Medulla oblongata (tissue), 1 donor: Measurements from ENCODE around the gene ERCC6L.

Experiments
- DNase-seq: peaks from one replicate; pipeline ENCODE4 v3.0.0-alpha.2; 2015; ENCODE audit errors: extremely low spot score

The ERCC6L gene, protein sequence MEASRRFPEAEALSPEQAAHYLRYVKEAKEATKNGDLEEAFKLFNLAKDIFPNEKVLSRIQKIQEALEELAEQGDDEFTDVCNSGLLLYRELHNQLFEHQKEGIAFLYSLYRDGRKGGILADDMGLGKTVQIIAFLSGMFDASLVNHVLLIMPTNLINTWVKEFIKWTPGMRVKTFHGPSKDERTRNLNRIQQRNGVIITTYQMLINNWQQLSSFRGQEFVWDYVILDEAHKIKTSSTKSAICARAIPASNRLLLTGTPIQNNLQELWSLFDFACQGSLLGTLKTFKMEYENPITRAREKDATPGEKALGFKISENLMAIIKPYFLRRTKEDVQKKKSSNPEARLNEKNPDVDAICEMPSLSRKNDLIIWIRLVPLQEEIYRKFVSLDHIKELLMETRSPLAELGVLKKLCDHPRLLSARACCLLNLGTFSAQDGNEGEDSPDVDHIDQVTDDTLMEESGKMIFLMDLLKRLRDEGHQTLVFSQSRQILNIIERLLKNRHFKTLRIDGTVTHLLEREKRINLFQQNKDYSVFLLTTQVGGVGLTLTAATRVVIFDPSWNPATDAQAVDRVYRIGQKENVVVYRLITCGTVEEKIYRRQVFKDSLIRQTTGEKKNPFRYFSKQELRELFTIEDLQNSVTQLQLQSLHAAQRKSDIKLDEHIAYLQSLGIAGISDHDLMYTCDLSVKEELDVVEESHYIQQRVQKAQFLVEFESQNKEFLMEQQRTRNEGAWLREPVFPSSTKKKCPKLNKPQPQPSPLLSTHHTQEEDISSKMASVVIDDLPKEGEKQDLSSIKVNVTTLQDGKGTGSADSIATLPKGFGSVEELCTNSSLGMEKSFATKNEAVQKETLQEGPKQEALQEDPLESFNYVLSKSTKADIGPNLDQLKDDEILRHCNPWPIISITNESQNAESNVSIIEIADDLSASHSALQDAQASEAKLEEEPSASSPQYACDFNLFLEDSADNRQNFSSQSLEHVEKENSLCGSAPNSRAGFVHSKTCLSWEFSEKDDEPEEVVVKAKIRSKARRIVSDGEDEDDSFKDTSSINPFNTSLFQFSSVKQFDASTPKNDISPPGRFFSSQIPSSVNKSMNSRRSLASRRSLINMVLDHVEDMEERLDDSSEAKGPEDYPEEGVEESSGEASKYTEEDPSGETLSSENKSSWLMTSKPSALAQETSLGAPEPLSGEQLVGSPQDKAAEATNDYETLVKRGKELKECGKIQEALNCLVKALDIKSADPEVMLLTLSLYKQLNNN

DNA sequence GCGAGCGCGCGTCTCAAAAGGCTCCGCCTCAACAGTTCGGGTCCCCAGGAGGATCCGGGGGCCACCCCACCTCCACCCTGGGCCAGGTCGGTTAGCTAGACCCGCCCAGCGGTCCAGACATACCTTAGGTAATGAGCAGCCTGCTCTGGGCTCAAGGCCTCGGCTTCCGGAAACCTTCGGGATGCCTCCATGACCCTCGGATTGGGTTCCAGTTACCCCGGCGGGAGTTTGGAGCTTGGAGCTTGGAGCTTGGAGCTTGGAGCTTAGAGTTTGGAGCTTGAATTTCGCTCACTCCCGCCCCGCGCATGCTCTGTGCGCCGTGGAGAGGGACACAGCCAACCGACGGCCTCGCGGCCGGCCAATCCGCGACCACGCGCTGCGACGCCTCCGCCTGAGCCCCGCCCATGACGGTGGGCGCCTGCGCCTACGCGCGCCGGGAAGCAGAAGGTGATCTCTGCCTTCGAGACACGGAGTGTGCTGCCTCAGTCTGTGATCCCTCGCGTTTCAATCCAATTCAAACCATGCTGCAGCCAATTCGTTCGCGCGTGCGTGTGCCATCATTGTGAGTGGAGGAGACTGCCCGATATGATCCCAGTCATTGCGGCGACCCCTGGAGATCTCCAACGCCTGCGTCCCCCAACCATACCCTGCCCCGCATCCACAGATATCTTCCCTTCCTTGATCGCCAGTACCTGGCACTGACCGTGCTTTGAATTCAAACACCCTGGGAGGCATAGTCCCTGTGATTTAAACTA lies at the start of gene ERCC6L:
Gene ERCC6L, minus strand, starts transcription at position 307 of the 755 bp plus-strand sequence. Its CDS starts 116 bp downstream, at position 191.
- DNase-seq = peak; percentile 80

DNA sequence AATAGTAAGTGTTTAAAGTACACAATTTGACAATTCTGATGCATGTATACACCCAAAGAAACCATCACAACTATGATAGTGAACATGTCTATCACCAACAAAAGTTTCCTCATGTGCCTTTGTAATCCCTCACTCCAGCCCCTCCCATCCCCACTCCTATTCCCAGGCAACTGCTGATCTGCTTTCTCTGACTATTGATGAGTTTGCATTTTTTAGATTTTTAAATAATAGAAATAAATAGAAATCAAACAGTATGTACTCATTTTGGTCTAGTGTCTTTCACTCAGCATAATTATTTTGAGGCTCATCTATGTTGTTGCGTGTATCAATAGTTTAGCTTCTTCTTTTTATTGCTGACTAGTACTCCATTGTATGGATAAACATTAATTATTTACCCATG lies 43.5 kb upstream of the ERCC6L start:
- no peak for DNase-seq

DNA sequence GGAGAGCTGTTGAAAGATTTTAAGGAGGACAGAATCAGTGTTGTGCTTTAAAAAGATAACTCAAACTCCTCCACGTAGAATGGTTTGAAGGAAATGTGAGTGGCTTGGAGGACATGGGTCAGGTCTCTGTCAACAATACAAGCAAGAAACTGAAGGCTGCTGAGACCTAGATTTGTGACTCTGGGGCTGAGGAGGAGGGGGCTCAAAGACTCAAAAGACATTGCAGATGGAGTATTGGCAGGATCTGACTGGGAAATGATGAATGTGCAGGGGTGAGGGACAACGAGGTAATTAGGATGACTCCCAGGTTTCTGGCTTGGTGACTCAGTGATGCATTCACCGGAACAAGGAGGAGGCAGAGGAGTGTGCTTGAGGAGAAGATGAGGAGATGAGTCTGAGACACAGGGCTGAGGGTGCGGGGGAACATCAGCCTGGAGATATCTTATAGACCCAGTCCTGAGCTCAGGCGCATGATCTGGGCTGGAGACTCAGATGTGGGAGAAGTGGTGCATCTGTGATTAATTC lies 41.6 kb upstream of the ERCC6L start:
- no peak for DNase-seq

DNA sequence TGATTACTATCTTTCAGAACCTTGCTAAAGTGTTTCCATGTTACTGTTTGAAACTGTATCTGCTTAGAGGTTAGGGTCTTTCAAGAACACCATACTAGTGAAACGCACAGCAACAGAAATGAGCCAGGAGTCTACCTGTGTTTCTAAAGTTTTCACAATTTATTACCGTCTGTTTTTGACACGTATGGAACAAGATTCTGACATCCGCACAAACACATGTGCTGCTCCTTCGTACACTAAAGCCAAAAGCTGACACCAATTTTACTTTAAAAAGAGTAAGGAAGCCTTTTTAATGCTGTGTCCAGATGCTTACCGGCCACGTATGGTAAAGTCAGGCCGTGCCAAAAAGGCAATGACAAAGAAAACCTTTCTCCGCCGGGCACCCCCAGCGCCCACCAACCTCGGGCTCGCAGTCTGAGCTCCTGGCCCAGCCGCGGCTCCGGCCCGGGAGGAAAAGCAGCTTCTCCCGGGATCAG lies 37.7 kb upstream of the ERCC6L start:
- DNase-seq = peak; percentile 2

DNA sequence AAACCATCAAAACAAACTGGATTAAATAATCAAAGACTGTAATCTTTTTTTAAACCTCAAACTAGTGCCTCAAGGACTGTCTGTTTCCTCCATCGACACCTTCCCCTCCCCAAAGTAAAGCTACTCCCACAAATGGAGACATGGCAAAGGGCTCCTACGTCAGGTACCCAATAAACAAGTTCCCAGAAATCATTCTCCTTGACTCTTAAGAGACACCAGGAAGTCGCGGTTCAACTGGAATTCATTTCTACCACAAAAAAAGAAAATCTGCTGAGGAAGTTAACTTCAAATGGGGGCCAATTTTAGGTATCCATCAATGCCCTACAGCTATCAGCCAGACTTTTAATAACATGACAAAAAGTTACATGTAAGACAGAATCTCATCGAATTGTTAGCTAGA lies 35.7 kb upstream of the ERCC6L start:
- DNase-seq = no peak

DNA sequence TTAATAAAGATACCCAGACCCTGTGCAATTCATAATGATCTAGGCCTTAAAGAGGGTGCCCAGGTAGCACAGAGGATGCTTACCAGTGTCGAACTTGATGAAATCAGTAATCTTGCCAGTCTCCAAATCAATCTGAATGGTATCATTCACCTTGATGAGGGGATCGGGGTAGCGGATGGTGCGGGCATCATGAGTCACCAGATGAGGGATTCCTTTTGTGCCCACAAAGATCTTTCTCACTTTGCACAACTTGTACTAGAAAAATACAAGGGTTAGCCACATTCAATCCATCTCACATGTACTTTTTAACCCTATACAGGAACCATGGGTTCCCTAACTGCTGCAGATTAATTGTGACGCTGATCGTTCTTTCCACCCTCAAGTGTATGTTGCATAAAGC lies 34.9 kb upstream of the ERCC6L start:
- DNase-seq = no peak

DNA sequence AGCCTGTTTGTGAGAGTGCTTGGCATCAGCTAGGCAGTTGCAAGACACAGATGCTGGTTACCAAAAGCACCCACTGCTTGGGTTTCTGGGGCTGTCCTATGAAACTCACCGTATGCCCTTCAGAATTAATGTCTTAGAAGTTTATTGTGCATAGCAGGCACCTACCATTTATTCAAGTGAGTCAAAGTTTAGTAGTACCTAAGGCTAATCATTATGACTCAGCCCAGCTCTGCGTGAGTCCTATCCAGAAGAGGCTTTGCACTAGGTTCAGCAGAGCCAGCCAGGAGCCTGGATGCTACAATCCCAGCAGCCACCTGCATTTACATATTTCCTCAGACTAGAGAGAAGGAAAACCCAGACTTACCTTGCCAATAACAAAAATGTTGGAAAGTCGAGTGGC lies 34.0 kb upstream of the ERCC6L start:
- no peak for DNase-seq

DNA sequence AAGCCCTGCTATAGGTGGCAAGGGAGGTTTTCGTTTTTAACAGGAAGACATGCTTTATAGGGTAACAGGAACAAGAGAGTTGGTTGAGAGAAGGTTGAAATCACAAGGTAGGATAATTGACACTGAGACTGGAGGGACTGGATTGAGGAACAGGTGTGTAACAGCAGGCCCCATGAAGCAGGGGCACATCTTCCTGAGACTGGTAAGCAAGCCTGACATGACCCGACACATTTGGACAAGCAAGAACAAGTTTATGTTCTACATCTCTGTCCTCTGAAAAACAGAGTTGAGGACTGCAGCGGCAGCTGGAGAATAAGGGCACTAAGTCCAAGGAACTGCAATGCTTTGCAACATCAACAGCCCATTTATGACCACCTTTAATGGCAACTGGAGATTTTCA lies 33.0 kb upstream of the ERCC6L start:
- no peak for DNase-seq

DNA sequence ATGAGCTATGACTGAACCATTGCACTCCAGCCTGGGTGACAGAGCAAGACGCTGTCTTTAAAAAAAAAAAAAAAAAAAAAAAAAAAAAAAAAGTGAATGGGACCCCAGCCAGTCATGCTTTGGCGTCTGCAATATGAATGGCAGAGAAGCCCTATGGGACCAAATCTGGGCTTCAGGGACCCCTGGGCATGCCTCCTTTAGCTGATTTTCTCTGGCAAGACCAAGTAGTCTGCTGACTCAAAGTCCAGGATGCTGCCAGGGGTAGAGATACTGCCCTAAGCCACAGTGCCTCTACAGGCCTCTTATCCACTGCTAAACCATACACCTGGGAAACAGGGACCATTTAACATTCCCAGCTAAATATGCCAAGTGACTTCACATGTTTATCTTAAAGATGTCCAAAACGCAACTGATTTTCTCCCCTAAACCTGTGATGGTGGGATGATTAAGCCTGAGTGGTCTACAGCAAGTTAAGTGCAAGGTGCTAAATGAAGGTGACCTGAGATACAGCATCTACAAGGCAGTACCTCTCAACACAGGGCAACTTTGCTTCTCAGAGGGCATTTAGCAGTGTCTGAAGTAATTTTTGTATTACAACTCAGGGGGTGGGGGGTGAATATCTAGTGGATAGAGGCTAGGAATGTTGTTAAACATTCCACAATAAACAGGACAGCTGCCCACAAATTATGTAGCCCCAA lies 32.4 kb upstream of the ERCC6L start:
- no peak for DNase-seq

DNA sequence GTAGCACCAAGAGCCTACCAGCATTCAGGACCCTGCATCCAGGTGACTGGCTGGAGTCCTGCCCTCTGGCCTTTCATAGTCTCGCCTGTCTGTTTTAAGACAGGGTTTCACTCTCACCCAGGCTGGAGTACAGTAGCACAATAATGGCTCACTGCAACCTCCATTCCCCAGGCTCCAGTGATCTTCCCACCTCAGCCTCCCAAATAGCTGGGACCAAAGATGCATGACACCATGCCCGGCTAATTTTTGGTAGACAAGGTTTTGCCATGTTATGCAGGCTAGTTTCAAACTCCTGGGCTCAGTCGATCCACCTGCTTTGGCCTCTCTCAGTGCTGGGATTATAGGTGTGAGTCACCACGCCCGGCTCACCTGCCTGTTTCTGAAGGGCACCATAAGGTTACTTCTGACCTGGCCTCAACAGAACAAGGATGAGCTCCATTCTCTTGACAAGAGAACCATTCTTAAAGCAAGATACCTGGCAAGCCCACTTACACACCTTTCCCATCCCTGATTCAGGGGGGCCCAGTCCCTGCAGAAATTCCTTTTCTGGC lies 31.6 kb upstream of the ERCC6L start:
- DNase-seq = no peak

DNA sequence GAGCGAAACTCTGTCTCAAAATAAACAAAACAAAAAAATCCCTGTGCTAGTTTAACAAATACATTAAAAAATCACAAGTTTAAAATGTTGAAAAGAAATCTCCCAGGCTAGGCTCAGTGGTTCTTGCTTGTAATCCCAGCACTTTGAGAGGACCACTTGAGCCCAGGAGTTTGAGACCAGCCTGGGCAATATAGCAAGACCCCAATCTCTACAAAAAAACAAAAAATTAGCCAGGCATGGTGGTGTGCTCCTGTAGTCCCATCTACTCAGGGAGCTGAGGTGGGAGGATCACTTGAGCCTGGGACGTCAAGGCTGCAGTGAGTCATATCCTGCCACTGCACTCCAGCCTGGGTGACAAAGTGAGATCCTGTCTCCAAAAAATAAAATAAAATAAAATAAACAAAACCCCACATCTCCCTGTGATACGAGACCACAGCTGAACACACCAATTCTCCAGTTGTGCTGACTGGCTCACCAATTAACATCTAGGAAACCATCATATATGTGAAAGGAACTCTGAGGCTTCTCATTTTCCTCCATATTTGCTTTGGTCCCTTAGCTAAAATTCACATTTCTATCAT lies 30.9 kb upstream of the ERCC6L start:
- no peak for DNase-seq

DNA sequence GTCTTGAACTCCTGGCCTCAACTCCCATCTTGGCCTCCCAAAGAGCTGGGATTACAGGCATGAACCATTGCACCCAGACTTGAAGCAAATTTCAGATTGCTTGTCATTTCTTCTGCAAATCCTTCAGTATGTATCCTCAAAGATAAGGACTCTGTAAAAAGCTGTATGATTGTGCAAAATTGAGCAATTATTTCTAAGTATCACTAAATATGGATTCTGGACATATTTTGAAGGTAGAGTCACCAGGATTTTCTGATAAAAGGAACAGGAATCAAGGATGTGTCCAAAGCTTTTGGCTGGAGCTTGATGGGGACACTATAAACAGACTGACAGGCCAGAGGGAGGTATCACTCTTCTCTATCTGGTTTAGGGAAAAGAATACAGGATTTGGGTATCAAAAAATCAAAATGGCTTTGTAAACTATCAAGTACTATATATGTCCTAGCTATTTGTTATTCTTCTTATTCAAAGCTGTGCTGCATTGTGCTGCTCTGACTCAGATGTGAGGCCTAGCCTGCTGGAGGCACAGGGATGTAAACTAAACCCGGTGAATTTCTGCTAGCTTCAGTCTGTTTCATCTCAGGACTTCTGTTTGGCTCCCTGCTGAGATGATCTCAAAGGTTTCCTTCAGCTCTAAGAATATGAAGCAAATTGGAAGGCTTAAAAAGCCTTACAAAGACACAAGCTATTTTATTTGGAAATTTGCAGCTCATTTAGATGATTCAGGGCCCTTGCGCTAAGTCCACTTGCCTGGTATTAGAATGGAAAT lies 30.0 kb upstream of the ERCC6L start:
- no peak for DNase-seq

DNA sequence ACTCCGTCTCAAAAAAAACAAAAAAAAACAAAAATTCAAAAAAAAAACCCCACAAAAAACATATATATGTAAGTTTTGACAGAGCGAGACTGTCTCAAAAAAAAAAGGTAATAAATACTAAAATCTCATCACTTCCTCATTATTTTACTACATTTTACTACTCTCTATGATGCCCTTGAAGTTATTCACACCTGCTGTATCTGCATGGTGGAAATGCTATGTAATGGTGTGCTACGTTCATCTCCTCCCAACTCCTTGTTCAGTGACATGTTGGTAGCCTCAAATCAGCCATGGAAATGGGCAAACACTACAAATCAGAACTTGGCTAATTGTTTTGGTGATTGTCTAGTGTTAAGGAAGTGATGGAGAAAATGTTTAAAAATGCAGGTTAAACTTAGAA lies 26.4 kb upstream of the ERCC6L start:
- no peak for DNase-seq

DNA sequence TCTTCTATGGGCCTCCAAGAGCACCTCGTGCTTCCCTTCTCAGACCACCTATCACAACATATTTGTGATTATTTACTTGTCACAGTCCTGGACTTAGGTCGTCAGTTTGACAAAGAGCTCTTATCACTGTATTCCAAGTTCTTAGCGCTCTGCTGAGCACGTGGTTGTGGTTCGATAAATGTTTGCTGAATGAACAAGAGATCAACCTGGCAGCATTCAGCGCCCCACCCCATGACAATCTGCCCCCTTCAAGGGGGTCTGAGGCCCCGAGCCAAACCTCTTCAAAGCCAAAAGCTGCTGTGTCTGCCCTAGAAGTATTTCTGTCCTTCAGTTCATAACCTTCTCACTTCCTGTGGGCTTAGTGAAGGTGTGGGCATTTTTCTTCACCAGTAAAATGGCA lies 23.2 kb upstream of the ERCC6L start:
- DNase-seq = no peak

DNA sequence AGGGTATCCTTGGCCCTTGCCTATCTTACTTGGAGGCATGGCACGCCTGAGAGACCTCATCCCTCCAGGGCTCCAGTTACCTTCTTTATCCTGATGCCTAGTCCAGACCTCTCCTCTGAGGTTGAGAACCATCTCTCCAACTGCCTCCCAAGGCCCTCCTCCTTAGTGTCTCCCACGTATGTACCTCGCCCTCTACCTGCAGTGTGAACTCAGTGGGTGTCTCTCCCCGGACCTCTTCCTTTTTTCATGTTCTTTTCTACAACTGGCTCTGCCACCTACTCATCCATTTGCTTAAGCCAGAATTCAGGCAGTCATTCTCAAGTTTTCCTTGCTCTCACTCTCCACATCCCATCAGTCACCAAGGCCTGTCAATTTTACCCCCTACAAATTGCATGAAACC lies 21.6 kb upstream of the ERCC6L start:
- no peak for DNase-seq

DNA sequence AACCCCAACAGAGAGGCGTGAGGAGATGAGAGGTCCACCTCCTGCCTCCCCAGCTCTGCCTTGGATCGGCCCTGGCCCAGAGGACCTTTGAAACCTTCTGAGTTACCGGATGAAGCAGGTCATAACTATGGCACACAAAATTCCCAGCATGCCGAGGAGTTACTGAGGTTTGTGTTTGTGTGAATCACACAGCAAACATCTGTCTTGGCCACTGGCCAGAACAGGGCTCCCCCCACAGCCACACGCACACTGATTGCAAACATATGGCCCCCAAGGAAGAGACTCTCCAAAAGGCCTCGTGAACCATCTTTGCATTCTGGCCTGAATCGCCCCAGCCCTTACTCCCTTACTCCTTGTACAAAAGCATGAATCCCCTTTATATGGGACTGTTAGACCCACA lies 19.3 kb upstream of the ERCC6L start:
- DNase-seq = no peak

DNA sequence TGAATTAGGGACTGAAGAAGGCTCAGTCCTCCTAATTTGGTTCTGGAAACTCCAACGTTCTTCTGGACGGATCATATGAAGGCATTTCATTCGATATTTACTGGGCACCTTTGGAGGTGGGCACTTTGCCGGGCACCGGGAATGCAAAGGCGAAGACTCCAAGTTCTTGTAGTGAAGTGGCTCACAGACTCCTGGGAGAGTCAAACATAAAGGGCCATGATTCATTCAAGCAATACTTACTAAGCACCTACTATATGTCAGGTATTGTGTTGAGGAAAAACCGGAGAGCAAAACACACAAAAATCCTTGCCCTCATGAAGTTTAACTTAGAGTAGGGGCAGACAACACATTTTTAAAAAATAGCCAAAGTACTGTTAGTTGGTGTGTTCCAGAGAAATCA lies 17.0 kb upstream of the ERCC6L start:
- no peak for DNase-seq

DNA sequence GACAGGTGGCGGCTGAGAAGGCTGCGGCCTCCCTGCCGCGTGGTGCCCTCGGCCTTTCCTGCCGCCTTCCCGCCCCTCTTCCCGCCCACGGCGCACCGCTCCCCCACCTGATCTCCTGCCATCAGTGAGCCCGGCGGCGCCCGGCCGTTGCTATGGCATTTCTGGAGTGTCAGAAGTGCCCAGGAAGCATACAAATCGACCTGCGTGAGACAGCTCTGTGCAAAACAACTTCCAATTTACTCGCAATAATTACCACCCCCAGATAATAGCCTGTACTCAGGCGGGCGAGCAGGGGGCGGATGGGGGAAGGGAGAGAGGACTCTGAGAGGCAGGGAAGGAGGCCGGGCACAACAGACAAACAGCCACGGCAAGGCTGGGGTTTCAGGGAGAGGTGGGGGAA lies 16.6 kb upstream of the ERCC6L start:
- DNase-seq = peak; percentile 4

DNA sequence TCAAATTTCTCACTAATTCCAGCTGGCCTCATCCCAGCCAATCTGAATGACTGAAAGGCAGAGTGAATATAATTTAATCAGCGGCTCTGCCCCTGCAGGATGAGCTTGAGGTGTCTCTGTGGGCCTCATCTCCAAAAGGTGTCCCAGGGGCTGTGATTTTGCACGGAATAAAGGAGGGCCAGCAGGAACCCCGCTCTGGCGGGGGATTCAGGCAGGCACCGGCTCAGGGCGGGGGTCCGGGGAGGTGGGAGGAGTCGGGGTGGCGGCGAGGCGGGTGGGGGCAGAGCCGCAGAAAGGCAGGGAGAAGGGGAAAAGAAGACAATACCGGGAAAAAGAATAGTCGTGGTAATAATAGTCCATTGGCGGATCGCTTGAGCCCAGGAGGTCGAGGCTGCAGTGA lies 16.0 kb upstream of the ERCC6L start:
- no peak for DNase-seq
